ENCODE results near the gene CDH13. TPM values are rescaled to one million over a fixed set of nuclear protein-coding genes. Genes with fewer than 3 reads are reported as not detected.

Gene CDH13
- polyA plus RNA-seq, 1 donor = 8.7 TPM

GRCh38 chr16:83840060-83840617 is 1213.4 kb downstream of the CDH13 start:
- DNase-seq = no peak

DNA sequence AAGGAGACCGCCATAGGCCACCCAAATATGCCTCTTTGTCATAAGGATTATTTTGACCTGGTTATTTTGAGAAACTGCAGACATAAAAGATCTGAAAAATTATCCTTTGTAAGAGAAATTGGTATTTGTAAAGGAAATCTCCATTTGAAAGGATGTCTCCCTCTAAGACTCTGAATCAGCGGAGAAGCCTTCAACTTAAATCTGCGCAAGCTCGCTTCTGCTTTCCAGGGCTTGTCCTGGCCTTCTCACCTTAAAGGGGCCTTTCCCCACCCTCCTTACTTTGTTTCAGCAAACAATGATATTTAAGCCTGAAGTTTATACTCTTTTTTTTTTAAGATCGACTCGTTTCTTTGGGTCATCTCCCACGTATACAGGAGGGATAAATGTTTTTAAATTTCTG is 1215.5 kb downstream of the CDH13 start:
- DNase-seq = no peak

DNA sequence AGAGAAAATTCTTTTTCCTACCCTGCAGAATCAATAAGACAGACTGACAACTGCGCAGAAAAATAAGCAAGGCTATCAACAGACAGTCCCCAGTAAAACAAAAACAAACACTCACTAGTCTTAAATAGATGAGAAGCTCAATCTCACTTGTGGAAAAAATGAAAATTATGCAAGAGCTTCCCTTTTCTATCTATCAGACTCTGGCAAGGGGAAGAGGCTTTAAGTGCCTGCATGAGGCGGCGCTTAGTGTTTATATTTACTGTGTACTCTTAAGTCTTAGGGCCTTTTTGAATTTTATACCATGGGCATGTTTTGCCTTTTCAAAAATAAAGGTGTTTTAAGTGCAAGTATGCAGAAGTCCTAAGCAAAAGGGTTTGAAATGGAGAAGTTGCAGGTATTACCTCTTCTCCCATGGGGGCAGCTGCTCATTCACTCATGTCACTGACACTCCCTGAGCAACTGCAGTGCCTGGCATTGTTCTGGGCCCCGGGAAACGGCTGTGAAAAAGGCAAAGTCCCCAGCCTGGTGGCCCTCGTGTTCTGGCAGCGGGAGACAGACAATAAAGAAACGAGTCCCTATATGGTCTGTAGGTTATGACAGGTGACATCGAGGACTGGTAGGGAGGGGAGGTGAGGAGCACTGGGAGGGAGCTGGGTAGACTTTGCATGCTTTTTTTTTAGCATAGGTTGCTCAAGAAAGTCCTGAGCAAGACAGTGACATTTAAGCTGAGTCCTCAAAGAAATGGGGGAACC is 1216.2 kb downstream of the CDH13 start:
- DNase-seq = no peak

GRCh38 chr16:83843657-83844056 is 1216.9 kb downstream of the CDH13 start:
- no peak for DNase-seq

- DNase-seq = no peak
Observed at GRCh38 chr16:83845263-83845662, 1218.5 kb downstream of the CDH13 start.

DNA sequence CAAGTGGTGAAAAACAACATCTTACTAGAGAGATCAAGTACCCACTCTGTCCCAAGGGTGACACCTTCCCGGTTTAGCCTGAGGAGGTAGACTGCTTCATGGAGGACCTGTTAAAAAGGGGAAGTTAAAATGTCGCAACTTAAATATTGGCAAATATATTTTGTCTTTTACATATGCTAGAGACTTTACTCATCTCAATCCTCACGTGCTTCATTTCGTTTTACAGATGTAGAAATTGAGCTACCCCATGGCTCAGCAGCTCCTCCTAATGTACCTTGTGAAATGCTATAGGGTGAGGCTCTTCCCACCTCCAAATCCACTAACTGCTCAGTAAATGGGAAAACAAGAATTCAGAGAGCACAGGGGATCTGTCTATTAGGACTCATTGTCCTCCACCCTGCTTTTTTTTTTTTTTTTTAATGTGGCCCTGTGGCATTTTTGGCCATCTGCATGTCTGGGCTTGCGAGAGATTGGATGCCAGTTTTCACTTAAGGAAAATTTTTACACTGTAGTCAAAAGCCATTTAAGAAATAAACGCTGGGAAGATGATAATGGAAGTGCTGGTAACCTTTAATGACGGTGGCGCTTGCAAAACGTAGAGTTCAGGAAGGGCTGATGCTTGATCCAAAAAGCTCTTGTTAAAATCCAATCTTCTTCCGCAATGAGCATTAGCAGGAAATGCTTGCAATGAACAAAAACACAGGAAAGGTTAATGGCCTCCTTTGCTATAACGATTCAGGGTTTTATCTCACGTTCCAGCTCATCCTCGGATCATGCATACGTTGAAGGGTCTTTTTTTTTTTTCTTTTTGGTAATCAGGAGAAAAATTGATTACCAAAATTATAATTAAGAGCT is 1220.8 kb downstream of the CDH13 start:
- DNase-seq = no peak

- no peak for DNase-seq
Observed at GRCh38 chr16:83849421-83849820, 1222.7 kb downstream of the CDH13 start.

All from left kidney (tissue), 2 donors.